Endometrium (tissue), 2 donors: ENCODE results near the gene TBX18.

Experiments used
- FAIRE-seq: peaks from 2 replicates; lab custom pipeline; 2012; peaks lifted over from hg19 to GRCh38; lab: Jason Lieb, UNC
- donor health status: control.
- donor health status: control.

The TBX18 gene

GRCh38 chr6:84772428-84773132 is 8.2 kb upstream of the TBX18 start:
- no peak for FAIRE-seq

GRCh38 chr6:84771756-84772356 is 7.5 kb upstream of the TBX18 start:
- no peak for FAIRE-seq

- peak; percentile 4 for FAIRE-seq
Observed at GRCh38 chr6:84771125-84771755, 6.8 kb upstream of the TBX18 start.

GRCh38 chr6:84770521-84770920 is 6.1 kb upstream of the TBX18 start:
- no peak for FAIRE-seq

GRCh38 chr6:84769306-84769705 is 4.9 kb upstream of the TBX18 start:
- FAIRE-seq, result no peak

- no peak for FAIRE-seq
Observed at GRCh38 chr6:84768442-84769174, 4.2 kb upstream of the TBX18 start.

- FAIRE-seq, result no peak
Observed at GRCh38 chr6:84767526-84768201, 3.3 kb upstream of the TBX18 start.

- no peak for FAIRE-seq
Observed at GRCh38 chr6:84766799-84767525, 2.6 kb upstream of the TBX18 start.

- FAIRE-seq, result no peak
Observed at GRCh38 chr6:84766118-84766798, 1.9 kb upstream of the TBX18 start.

- FAIRE-seq, result no peak
Observed at GRCh38 chr6:84763886-84764331, 489 bp downstream of the TBX18 start.

- FAIRE-seq, result no peak
Observed at GRCh38 chr6:84763003-84763885, 1.2 kb downstream of the TBX18 start.

- FAIRE-seq, result no peak
Observed at GRCh38 chr6:84762220-84763002, 2.0 kb downstream of the TBX18 start.

GRCh38 chr6:84758486-84758885 is 5.9 kb downstream of the TBX18 start:
- no peak for FAIRE-seq

- no peak for FAIRE-seq
Observed at GRCh38 chr6:84756877-84757276, 7.5 kb downstream of the TBX18 start.

GRCh38 chr6:84756466-84756865 is 7.9 kb downstream of the TBX18 start:
- no peak for FAIRE-seq

- no peak for FAIRE-seq
Observed at GRCh38 chr6:84753173-84753572, 11.2 kb downstream of the TBX18 start.

- no peak for FAIRE-seq
Observed at GRCh38 chr6:84752118-84752850, 12.1 kb downstream of the TBX18 start.

- no peak for FAIRE-seq
Observed at GRCh38 chr6:84749181-84749580, 15.2 kb downstream of the TBX18 start.
